Hepatic stellate cell (primary cell): Measurements from ENCODE around the gene ATP12A.
A peak's percentile ranks its signal among the peaks of the same experiment; 100 is the strongest.

ENCODE experiments used
- DNase-seq: peaks from one replicate; pipeline ENCODE4 v3.0.0; 2011; ENCODE audit warnings: low spot score

ATP12A gene

GRCh38 chr13:24680258-24680920 lies at the start of gene ATP12A:
Gene ATP12A (plus strand): TSS chr13:24680408. CDS start chr13:24680744, 336 bp downstream.
- DNase-seq: no peak

- no peak for DNase-seq
These were observed 49.2 kb upstream of the ATP12A start for GRCh38 chr13:24630851-24631620.

- no peak for DNase-seq
These were observed 48.3 kb upstream of the ATP12A start for GRCh38 chr13:24631922-24632321.

- DNase-seq: no peak
These were observed 47.7 kb upstream of the ATP12A start for GRCh38 chr13:24632382-24633121.

- no peak for DNase-seq
These were observed 43.4 kb upstream of the ATP12A start for GRCh38 chr13:24636776-24637175.

- DNase-seq: no peak
These were observed 42.1 kb upstream of the ATP12A start for GRCh38 chr13:24638096-24638495.

- no peak for DNase-seq
These were observed 39.5 kb upstream of the ATP12A start for GRCh38 chr13:24640752-24641151.

GRCh38 chr13:24642219-24642618 lies 38.0 kb upstream of the ATP12A start:
- no peak for DNase-seq

- DNase-seq: no peak
These were observed 36.2 kb upstream of the ATP12A start for GRCh38 chr13:24644036-24644435.

- no peak for DNase-seq
These were observed 31.9 kb upstream of the ATP12A start for GRCh38 chr13:24648271-24648670.

- DNase-seq: no peak
These were observed 31.1 kb upstream of the ATP12A start for GRCh38 chr13:24648983-24649687.

GRCh38 chr13:24649688-24650043 lies 30.5 kb upstream of the ATP12A start:
- DNase-seq: no peak

GRCh38 chr13:24650161-24650560 lies 30.0 kb upstream of the ATP12A start:
- no peak for DNase-seq

GRCh38 chr13:24651718-24652345 lies 28.4 kb upstream of the ATP12A start:
- no peak for DNase-seq

- no peak for DNase-seq
These were observed 27.8 kb upstream of the ATP12A start for GRCh38 chr13:24652359-24652758.

- peak; percentile 44 for DNase-seq
These were observed 25.5 kb upstream of the ATP12A start for GRCh38 chr13:24654741-24655140.

GRCh38 chr13:24659239-24659638 lies 21.0 kb upstream of the ATP12A start:
- DNase-seq: no peak

- no peak for DNase-seq
These were observed 20.0 kb upstream of the ATP12A start for GRCh38 chr13:24660023-24660741.

GRCh38 chr13:24661713-24662112 lies 18.5 kb upstream of the ATP12A start:
- no peak for DNase-seq

GRCh38 chr13:24662195-24663088 lies 17.8 kb upstream of the ATP12A start:
- no peak for DNase-seq
